K562 (cell line): ENCODE results near the gene OTUB2. TPM values are rescaled to one million over a fixed set of nuclear protein-coding genes. Genes with fewer than 3 reads are reported as not detected.

Experiments used
- ATAC-seq: fragments of 200-7000 bp; cut with Tn5 transposase; 3 replicates; pipeline ENCODE4 v1.9.1; 2020; ENCODE audit warnings: moderate library complexity
- BruUV-seq: library from RNA; stranded (reverse); fragments of 400-500 nt; replicated peaks from 2 replicates; lab custom pipeline; 2021; lab: Mats Ljungman, UMichigan
- CTCF ChIA-PET: fragments of 300-600 bp; formaldehyde crosslinking; extraction: SDS; loops from one replicate; lab custom pipeline; 2021; ENCODE audit warnings: low intra/inter-chr PET ratio; lab: Yijun Ruan, JAX
- POLR2A ChIA-PET: fragments of 300-600, 350-650 bp; sonication (Branson Sonifier 250); formaldehyde crosslinking; extraction: SDS; loops from one replicate; lab custom pipeline; 2021; ENCODE audit warnings: antibody characterized with exemption, inconsistent platforms; lab: Yijun Ruan, JAX
- DNase-seq, 4 experiments: peaks; one replicate each; pipeline versions ENCODE4 v3.0.0 to v3.0.0-alpha.2; 2011 to 2018; ENCODE audit warnings: low spot score in 3 of 4, mixed read lengths in 3 of 4; ENCODE audit errors: extremely low read depth in 1 of 4
- FAIRE-seq: peaks from 2 replicates; lab custom pipeline; 2011; peaks lifted over from hg19 to GRCh38; lab: Jason Lieb, UNC
- H2AFZ ChIP-seq: 2 replicates; pipeline ENCODE4 v1.6.0; 2011; ENCODE audit warnings: low read depth, low read length, control low read depth, inconsistent platforms
- H3K27ac ChIP-seq: fragments of 200-600 bp; 3 replicates; pipeline ENCODE4 v1.8.0; 2011; ENCODE audit warnings: low read depth, mild to moderate bottlenecking, control low read depth, inconsistent platforms, low read length, moderate library complexity, mixed read lengths; ENCODE audit errors: extremely low read depth
- H3K27me3 ChIP-seq, 2 experiments: fragments of 300-600 bp in 1 of 2; 2 replicates in 1 of 2; 3 replicates in 1 of 2; pipeline versions ENCODE4 v1.6.0 to v1.8.0; 2011; ENCODE audit warnings: inconsistent platforms in 2 of 2, low read length in 2 of 2, mild to moderate bottlenecking in 1 of 2, mixed read lengths in 1 of 2, moderate library complexity in 1 of 2; ENCODE audit not compliant: control insufficient read depth in 2 of 2, insufficient read depth in 2 of 2
- H3K36me3 ChIP-seq: fragments of 300-600 bp; 3 replicates; pipeline ENCODE4 v1.8.0; 2011; ENCODE audit warnings: mild to moderate bottlenecking, low read length, inconsistent platforms; ENCODE audit not compliant: control insufficient read depth, insufficient read depth
- H3K4me1 ChIP-seq, 2 experiments: fragments of 200-600 bp in 1 of 2; replicated peaks in 1 of 2; 2 replicates in 1 of 2; 3 replicates in 1 of 2; pipeline versions ENCODE4 v1.5.1 to v1.8.0; 2011; ENCODE audit warnings: inconsistent platforms in 2 of 2, low read length in 2 of 2, mild to moderate bottlenecking in 1 of 2, mixed read lengths in 1 of 2, moderate library complexity in 1 of 2; ENCODE audit not compliant: control insufficient read depth in 2 of 2, insufficient read depth in 2 of 2
- H3K4me2 ChIP-seq: 2 replicates; pipeline ENCODE4 v1.6.1; 2011; ENCODE audit warnings: low read length, control low read depth, inconsistent platforms, mixed read lengths; ENCODE audit not compliant: insufficient read depth
- H3K4me3 ChIP-seq: fragments of 200-600 bp; sonication (generic), shearing (Covaris generic); 2 replicates; pipeline ENCODE4 v1.5.1; 2016; ENCODE audit warnings: control low read depth, inconsistent platforms
- H3K79me2 ChIP-seq: fragments of 200-600 bp; 3 replicates; pipeline ENCODE4 v1.8.0; 2011; ENCODE audit warnings: low read length, inconsistent platforms; ENCODE audit not compliant: control insufficient read depth, insufficient read depth
- H3K9ac ChIP-seq, 2 experiments: 2 replicates each; pipeline versions ENCODE4 v1.6.0 to v1.6.1; 2011; ENCODE audit warnings: low read depth in 2 of 2, low read length in 2 of 2, control low read depth in 1 of 2, inconsistent platforms in 1 of 2, mild to moderate bottlenecking in 1 of 2, mixed read lengths in 1 of 2; ENCODE audit not compliant: insufficient read depth in 1 of 2
- H3K9me1 ChIP-seq: one replicate; pipeline ENCODE4 v1.6.0; 2011; ENCODE audit warnings: inconsistent platforms, mild to moderate bottlenecking, low read length, moderate library complexity; ENCODE audit not compliant: control insufficient read depth, insufficient read depth
- H3K9me3 ChIP-seq: replicated peaks from 2 replicates; pipeline ENCODE4 v1.5.1; 2011; ENCODE audit warnings: low read depth, low read length, inconsistent platforms; ENCODE audit not compliant: control insufficient read depth, insufficient read depth
- H4K20me1 ChIP-seq: replicated peaks from 2 replicates; pipeline ENCODE4 v1.6.1; 2011; ENCODE audit warnings: low read length, inconsistent platforms, mixed read lengths; ENCODE audit not compliant: control insufficient read depth, insufficient read depth
- PHF8 ChIP-seq: fragments of 200-600 bp; sonication (generic); IDR thresholded peaks from 2 replicates; pipeline ENCODE4 v1.6.1; 2012; ENCODE audit warnings: mixed run types, mild to moderate bottlenecking, inconsistent platforms, low read length, moderate library complexity, borderline replicate concordance
- RBM25 ChIP-seq: fragments of 200-400 bp; formaldehyde crosslinking; IDR thresholded peaks from 2 replicates; pipeline ENCODE4 v1.6.1; 2018; ENCODE audit warnings: low read length, low read depth, moderate library complexity; ENCODE audit not compliant: severe bottlenecking
- SUPT5H ChIP-seq: fragments of 450-650 bp; IDR thresholded peaks from 2 replicates; pipeline ENCODE4 v1.6.1; 2016
- ZBTB26 ChIP-seq: fragments of 450-650 bp; formaldehyde crosslinking; IDR thresholded peaks from 2 replicates; pipeline ENCODE4 v1.4.0; 2022; ENCODE audit warnings: missing genetic modification characterization
- ZNF507 ChIP-seq: conservative IDR thresholded peaks from 2 replicates; pipeline ENCODE4 v1.6.1; 2017; ENCODE audit warnings: missing genetic modification characterization, missing compliant biosample characterization
- ZNF699 ChIP-seq: fragments of 250-450 bp; sonication (Bioruptor Pico); IDR thresholded peaks from 2 replicates; pipeline ENCODE4 v1.8.0; 2021; ENCODE audit warnings: mild to moderate bottlenecking, moderate library complexity; ENCODE audit not compliant: insufficient replicate concordance
- WGBS: fragments of 100-300 bp; shearing (Covaris generic); methylation state at CpG from one replicate; pipeline ENCODE4 v1.1.6; 2016; ENCODE audit warnings: low coverage, mixed read lengths; ENCODE audit not compliant: insufficient coverage; ENCODE audit errors: missing lambda C conversion rate; 5-methylcytosine and 5-hydroxymethylcytosine counted together
- in situ Hi-C: fragments of 300-500 bp; cut with MboI; formaldehyde crosslinking; loops from 4 replicates; pipeline ENCODE4 v1.15.0; 2018; ENCODE audit warnings: inconsistent platforms, mixed read lengths
- intact Hi-C: fragments of 100-400 bp; cut with micrococcal nuclease; formaldehyde crosslinking; loops from 2 replicates; pipeline ENCODE4 v1.14.2; 2022
- polyA plus RNA-seq, 8 experiments: library from polyadenylated mRNA; depleted of rRNA in 4 of 8; stranded (reverse) in 5 of 8; unstranded in 3 of 8; fragments of >200 nt; fragmentation: Nextera tagmentation in 2 of 8; fragmentation: Illumina TruSeq in 1 of 8; extraction: Ambion mirVana in 2 of 8; extraction: Trizol in 1 of 8; gene quantifications; 2 replicates each; pipeline versions ENCODE4 v1.2.1 to v1.2.3, GENCODE V29; 2011 to 2014; ENCODE audit warnings: inconsistent platforms in 1 of 8, missing spikeins in 1 of 8
- total RNA-seq, 7 experiments: library from RNA; depleted of rRNA in 6 of 7; stranded (reverse); fragments of >200 nt in 6 of 7; fragmentation: Illumina TruSeq in 2 of 7; extraction: Trizol in 2 of 7; gene quantifications; 2 replicates each; pipeline versions ENCODE4 v1.2.1 to v1.2.3, GENCODE V29; 2011 to 2021; ENCODE audit warnings: low replicate concordance in 1 of 7

Gene OTUB2
- total and polyA plus RNA-seq, 9 of the 15 experiments (the other 6 are each of a cell fraction or from before 2014, with no cell fraction given): 0.01 to 0.31 (median 0.11) TPM

- in situ Hi-C loops: no loop called here
- H3K36me3 ChIP-seq: no peaks in the 10 kb centered on the region
- BruUV-seq: no TSS peak
- H3K79me2 ChIP-seq: no peaks in the 10 kb centered on the region
- no peak overlapping the region for H2AFZ ChIP-seq
- H3K9me3 ChIP-seq: no peaks in the 10 kb centered on the region
- CTCF ChIA-PET: interaction anchor here (0.9 kb wide), 1 partner anchor 59 kb away, joined by 4 read pairs; no protein-coding TSS in a partner anchor
- WGBS: 0% methylated on average over 2 of the region's 7 CpGs
- no peak overlapping the region for H3K4me2 ChIP-seq
- H3K9me1 ChIP-seq: no peaks in the 10 kb centered on the region
- ATAC-seq (no peak), FAIRE-seq (no peak), DNase-seq (no peak)
- intact Hi-C loops: no loop called here
- no peak overlapping the region for H3K4me3 ChIP-seq
- H3K9ac ChIP-seq: no peak overlapping the region
- TF ChIP-seq SUPT5H (no peak), ZNF507 (tag) (no peak), ZNF699 (CRISPR knock-in tag) (no peak), PHF8 (no peak)
- peaks cover 0 to 6% of the 10 kb centered on the region in 2 experiments; a peak in 2 of 5 replicates for H3K4me1 ChIP-seq
- 0 out of 2 replicates have a peak, but pooled peaks cover 5% of the 10 kb centered on the region for H4K20me1 ChIP-seq
- no peak overlapping the region for H3K27ac ChIP-seq
- POLR2A ChIA-PET: no interaction called here
- H3K27me3 ChIP-seq: peaks cover 0 to 18% of the 10 kb centered on the region in 2 experiments; a peak in 2 of 5 replicates
These were observed 27.2 kb upstream of the OTUB2 start for GRCh38 chr14:93998871-93999403.

GRCh38 chr14:93999573-93999972 lies 26.6 kb upstream of the OTUB2 start:
- 0 out of 2 replicates have a peak, but pooled peaks cover 5% of the 10 kb centered on the region for H4K20me1 ChIP-seq
- H3K9me1 ChIP-seq: no peaks in the 10 kb centered on the region
- POLR2A ChIA-PET: interaction anchor here (0.6 kb wide), 1 partner anchor 141 kb away, joined by 3 read pairs; no protein-coding TSS in a partner anchor
- intact Hi-C loops (no loop called here), in situ Hi-C loops (no loop called here)
- H3K9me3 ChIP-seq: no peaks in the 10 kb centered on the region
- 7% methylated on average over 7 of the region's 8 CpGs for WGBS
- H2AFZ ChIP-seq: no peak overlapping the region
- peaks cover 0 to 18% of the 10 kb centered on the region in 2 experiments; a peak in 2 of 5 replicates for H3K27me3 ChIP-seq
- no peak overlapping the region for H3K4me2 ChIP-seq
- no peak for ATAC-seq
- no peak overlapping the region for H3K4me3 ChIP-seq
- no TSS peak for BruUV-seq
- no peak for FAIRE-seq
- no peak for DNase-seq
- H3K36me3 ChIP-seq: no peaks in the 10 kb centered on the region
- H3K27ac ChIP-seq: no peak overlapping the region
- no peak overlapping the region for H3K9ac ChIP-seq
- TF ChIP-seq ZBTB26 (no peak), RBM25 (peak; percentile 43)
- CTCF ChIA-PET: interaction anchor here (0.9 kb wide), 1 partner anchor 59 kb away, joined by 4 read pairs; no protein-coding TSS in a partner anchor
- H3K4me1 ChIP-seq: peaks cover 0 to 6% of the 10 kb centered on the region in 2 experiments; a peak in 2 of 5 replicates
- H3K79me2 ChIP-seq: no peaks in the 10 kb centered on the region
